Cardiac fibroblast (primary cell): ENCODE data around the gene NRG3.

Source experiments
- DNase-seq, 2 donors: peaks; one replicate each; pipeline versions ENCODE4 v3.0.0 to v3.0.0-alpha.2; 2010; ENCODE audit warnings: low read depth in 2 of 2
- H3K4me3 ChIP-seq, 2 donors: replicated peaks in 1 of 2; 1 replicate in 1 of 2; 2 replicates in 1 of 2; pipeline ENCODE4 v1.5.1; 2011; ENCODE audit warnings: low read depth in 2 of 2, low read length in 2 of 2, mild to moderate bottlenecking in 2 of 2, moderate library complexity in 1 of 2
- CTCF ChIP-seq: IDR thresholded peaks from one replicate; pipeline ENCODE4 v1.5.1; 2011; ENCODE audit warnings: low read depth, mild to moderate bottlenecking, low read length, inconsistent platforms

The NRG3 gene

GRCh38 chr10:83017076-83017867 is 1142.3 kb downstream of the NRG3 start:
- no peak overlapping the region for H3K4me3 ChIP-seq
- no peak for DNase-seq
- TF ChIP-seq CTCF = no peak

DNA sequence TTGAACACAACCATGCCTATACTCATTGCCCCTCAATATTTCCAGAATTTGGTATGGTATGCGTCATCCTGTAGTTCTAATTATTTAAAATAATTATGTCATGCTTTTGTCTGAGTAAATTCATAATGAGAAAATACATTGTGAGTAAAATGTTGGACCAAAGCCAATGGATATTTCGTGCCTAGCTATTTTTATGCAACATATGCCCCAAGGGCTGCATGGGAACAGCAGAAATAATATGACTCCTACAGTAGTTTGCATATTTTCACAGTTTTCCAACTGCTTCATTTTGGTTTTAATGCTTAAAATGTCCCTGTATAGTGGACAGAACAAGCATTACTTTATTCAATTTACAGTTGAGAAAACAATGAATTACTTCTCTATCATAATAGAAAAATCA is 1148.7 kb downstream of the NRG3 start:
- DNase-seq = peak in 1 of 2 donors; percentile 30
- no peak for TF ChIP-seq CTCF

More for the DNA sequence above, 1148.7 kb downstream of the NRG3 start:
- H3K4me3 ChIP-seq = no peak overlapping the region
